CMK (cell line): ENCODE measurements around the gene NME4.
"Not testable (repeated sequence)": the region's sequence is repeated elsewhere in the genome, so short reads cannot be mapped to it uniquely, and the experiment has no call there.

Experiments
- DNase-seq: peaks from one replicate; pipeline ENCODE4 v3.0.0-alpha.2; 2010; ENCODE audit warnings: low read depth

NME4 gene

DNA sequence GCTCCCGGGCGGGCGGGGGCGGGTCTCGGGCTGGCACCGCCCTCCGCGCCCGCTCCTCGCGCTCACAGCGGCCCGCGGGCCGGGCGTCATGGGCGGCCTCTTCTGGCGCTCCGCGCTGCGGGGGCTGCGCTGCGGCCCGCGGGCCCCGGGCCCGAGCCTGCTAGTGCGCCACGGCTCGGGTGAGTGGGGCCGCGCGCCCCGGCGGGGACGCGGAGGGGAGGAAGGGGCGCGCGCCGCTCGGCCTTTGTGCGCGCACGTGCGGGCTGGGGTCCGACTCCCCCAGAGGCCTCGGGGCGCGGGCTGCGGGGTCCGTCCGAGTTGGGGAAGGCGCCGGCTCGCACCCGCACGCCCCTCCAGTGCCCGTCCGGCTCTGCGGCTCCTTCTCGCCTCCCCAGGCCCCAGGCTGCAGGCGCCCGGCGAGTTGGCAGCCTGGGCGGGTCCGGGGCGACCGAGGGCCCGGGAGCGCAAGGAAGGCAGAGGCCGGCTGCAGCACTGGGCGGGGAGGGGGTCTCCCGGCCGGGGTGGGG is at the start of gene NME4:
TSS of gene NME4 (plus strand) at position 65 of the 527 bp plus-strand sequence. CDS start at position 89, 24 bp downstream.
- DNase-seq = no peak

DNA sequence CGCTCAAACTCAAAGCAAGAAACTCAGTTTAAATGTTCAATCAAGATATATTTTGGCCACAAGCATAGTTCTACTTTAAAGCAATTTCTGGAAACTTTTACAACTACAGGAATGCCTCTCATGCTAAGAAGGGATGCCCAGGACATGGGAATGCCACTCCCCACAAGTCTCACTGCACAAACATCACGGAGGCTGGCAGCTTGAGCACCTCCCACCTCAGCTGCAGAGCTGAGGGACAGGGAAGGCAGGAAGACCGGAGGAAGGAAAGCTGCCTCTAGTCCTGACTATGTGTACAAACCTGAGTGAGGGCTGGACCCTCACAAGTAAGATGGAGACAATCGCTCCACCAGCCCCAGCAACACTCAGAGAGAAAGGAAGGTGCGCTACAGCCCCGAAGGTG is 49.8 kb upstream of the NME4 start:
- no peak for DNase-seq

DNA sequence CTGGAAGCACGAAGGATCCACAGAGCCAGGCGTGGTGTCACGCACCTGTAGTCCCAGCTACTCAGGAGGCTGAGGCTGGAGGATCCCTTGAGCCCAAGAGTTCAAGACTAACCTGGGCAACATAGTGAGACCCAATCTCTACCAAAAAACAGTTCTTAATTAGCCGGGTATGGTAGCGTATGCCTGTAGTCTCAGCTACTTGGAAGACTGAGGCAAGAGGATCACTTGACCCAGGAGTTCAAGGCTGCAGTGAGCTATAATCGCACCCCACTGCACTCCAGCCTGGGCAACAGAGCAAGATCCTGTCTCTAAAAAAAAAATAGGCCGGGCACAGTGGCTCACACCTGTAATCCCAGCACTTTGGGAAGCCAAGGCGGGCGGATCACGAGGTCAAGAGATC is 48.5 kb upstream of the NME4 start:
- DNase-seq = not testable (repeated sequence)

DNA sequence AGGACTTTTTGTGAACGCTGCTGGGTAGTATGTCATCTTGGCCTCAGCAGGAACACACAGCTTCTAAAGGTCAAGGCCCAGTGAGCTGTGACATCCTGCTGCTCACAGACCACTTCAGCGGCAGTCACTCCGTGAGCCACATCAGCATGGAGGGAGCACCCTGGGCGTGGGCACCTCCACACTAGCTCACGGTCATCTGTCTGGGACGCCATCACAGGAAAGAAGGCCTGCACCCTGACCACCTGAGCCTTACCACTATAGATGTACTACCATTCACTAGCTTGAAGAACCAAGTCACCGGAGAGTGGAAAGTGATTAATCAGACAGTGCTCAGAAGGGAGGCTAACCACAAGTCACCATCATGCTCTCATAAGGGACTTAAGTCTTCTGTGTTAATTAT is 47.8 kb upstream of the NME4 start:
- no peak for DNase-seq

DNA sequence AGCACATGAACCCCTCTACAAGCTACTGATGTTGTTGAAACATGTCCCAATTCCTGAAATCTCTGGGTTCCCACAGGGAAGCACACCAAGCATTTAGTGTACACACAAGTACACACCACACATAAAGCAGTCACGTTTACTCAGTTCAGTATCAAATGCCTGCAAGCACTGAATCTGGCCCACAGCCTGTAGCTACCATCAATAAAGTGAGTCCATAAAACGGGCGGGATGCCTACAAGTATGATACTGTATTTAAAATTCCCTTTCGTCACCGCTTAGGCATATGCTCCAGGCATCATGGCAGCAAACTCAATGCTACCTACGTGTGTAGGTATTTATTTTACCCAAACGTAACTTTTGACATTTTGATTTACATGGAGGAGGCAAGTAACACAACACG is 46.8 kb upstream of the NME4 start:
- no peak for DNase-seq

DNA sequence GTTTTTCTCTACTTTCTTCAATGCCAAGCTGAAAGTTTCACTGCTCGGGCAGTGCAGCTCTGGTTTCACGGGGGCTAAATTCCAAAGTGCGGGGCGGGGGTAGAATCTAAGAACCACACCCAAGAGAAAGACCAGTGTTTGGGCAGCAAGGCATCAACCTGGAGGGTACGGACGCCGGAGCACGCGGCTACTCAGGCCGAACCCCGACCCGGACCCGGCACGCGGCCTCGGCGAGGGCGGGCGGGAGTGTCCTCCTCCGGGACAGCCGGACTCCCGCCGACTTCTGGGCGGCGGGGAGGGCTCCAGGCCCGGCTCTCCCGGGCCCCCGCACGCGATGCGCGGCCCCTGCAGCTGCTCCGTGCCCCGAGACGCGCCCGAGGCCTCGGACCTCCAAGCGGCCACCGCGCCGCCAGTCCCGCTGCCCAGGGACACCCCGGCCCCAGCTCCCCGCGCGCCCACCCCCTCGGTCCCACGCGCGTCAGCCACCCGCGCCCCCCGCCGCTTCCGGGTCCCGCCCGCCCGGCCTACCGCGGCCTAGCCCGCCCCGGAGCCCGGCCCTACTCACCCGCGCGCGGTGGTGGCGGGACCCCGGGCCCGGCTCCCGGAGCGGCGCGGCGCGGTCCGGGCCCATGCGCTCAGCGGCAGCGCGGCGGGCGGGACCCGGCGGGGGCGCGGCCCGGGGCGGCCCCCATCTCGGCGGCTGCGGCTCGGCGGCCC is 45.0 kb upstream of the NME4 start:
- no peak for DNase-seq

DNA sequence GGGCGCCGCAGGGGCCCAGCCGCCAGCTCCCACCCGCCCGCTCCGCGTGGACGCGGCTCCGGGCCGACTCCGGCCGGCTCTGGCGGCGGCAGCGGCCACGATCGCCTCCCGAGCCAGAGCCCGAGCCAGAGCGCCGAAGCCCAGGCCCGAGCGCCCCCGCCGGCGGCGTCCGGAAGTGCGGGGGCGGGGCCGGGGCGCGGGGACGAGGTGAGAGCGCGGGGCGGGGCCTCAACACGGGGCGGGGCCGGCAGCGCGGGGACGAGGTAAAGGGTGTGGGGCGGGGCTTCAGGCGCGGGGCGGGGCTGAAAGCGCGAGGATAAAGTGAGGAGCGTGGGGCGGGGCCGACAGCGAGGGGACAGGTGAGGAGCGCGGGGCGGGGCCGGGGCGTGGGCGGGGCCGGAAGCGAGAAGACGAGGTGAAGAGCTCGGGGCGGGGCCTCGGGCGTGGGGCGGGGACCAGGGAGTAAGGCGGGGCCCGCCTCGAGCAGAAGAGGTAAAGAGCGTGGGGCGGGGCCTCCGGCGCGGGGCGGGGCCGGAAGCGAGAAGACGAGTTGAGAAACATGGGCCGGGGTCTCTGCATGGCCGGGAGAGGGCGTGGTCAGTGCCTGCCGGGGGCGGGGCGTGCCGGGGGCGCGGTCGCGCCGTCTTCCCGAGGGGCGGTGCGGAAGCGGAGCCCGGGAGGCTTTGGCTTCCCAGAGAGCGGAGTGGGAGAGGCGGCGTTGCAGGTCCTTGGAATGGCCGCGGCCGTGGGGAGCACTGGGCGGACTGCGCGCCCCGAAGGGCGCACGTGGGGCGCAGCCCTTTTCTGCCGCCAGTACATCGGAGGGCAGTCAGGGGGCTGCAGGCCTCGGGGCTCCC is 44.2 kb upstream of the NME4 start, which contains the start of gene AXIN1:
TSS of gene AXIN1 (minus strand) at position 177 of the 857 bp plus-strand sequence. CDS start 5,698 bp downstream, outside the sequence.
- peak; percentile 82 for DNase-seq

DNA sequence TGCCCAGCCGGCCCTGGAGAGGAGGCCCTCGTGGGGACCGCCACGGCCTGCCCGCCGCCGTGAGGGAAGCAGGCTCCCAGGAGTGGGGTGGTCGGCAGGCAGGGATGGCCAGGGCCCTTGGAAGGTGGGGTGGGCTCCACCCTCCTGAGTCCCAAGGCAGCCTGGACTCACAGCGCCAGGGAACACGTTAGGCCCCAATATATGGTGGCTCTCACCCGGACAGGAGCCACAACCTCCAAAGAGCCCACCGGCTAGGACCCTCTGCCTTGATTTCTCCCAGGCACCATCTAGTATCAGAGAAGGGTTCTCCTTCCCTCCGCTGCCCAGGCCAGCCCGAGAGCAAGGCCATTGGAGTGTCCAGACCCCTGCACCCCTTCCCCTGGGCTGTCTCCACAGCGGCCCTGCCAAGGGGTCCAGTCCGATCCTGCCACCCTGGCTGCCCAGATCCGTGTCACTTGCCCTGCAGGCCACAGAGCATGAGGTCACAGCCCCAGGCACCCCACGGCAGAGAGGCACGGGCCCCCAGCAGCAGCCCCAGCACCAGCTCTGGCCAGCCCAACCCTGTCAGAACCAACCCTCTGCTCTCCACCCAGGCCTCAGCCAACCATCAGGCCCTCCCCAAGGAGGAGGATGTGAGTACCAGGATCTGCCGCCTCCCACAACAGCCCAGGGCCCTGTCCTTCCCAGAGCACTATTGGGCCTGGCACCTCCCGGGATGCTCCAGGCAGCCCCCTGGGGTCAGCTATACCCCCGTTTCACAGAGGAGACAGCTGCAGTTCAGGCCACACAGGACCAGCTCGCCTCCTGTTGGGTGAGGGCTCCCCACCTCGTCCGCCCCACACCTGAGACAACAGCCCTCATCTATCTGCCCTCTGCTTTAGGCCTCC is 43.4 kb upstream of the NME4 start:
- DNase-seq = no peak

DNA sequence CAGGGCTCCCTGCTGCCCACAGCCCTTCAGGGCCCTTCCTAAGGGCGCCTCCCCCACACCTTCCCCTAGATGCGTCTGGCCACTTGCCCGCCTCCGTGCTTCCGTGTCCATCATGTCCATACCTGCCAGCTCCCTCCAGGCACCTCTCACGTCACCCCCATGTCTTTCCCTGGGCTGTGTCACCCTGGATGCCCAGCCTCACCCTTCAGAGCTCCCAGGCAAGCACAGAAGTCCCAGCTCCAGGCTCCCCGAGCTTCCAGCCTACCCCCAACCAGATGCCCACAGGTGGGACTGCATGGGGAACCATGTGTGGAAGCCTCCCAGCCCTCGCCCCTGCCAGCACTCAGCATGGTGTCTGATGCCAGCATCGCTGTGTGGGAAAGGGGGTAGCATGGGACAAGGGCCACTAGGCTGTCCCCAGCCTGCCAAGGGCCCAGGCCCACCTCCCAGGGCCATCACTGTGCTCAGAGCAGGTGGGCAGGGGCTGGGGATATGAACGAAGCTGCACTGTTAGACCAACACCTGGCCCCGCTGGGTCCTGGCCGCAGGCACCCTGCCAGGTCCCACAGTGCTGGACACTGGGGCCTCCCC is 42.6 kb upstream of the NME4 start:
- no peak for DNase-seq

DNA sequence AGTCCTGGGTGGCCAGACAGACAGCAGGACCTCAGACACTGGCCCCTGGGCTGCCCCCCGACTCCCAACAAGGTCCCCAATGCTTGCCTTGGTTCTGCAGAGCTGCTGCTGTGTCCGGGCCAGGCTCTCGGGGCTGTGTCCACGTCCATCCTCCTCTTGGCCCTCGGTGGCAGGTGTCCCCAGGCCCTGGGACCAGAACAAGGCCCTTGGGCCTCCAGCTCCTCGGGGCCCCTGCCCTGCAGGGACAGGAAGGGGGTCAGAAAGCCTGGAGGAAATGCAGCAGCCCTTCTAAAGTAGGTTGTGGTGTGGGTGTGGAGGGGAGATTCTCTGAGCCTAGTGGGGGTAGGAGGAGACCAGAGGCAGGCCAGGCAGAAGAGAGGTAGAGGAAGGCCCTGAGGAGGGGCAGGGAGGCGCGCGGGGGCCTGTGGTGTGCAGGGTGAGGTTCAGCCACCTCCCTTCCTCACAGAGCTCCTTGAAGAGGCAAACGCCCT is 42.0 kb upstream of the NME4 start:
- DNase-seq = no peak

DNA sequence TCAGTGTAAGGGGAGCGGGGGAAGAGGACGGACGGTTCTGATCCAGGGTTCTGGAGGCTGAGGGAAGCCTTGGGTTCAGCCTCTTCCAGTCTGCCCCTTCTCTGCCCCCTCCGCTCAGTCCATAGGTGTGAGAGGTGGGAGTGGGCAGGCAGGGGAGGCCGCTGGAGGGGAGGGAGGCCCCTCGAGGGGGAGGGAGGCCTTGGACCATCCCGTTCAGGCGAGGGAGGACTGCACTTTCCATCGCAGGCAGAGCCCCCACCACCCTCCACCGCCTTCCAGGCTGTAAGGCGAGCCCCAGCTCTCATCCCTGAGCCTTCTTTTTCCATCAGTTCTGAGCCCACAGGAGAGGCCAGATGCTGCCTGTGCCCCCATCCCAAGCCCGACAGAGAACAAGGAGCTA is 40.3 kb upstream of the NME4 start:
- no peak for DNase-seq

DNA sequence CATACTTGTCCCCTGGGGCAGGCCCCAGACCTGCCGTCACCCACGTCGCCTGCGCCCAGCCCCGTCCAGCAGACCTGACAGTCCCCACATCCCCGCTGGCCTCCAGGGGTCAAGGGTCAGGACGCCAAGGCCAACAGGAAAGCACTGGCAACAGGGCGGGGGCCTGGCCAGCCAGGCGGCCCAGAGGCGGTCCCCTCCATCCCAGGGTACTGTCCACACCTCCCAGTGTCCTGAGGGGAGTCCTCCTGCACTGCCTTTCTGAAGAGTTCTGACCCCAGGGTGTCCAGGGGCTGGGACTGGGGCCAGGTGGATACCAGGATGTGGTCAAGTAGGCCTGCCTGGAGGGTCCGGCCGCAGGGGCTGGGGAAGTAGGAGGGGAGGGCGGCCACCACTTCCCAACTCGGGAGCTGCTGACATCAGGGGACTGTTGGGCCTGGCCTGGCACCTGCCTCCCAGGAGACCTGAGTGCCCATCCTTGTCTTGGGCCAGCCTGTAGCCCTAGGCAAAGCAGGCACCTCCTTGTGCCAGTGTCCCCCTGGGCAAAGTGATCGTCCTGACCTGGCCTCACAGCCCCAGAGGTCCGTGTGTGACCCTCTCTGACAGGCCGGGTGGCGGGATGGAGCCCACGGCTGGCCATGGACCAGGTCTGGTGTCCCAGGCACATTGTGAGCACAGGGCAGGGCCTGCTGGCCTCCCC is 37.8 kb upstream of the NME4 start:
- no peak for DNase-seq

DNA sequence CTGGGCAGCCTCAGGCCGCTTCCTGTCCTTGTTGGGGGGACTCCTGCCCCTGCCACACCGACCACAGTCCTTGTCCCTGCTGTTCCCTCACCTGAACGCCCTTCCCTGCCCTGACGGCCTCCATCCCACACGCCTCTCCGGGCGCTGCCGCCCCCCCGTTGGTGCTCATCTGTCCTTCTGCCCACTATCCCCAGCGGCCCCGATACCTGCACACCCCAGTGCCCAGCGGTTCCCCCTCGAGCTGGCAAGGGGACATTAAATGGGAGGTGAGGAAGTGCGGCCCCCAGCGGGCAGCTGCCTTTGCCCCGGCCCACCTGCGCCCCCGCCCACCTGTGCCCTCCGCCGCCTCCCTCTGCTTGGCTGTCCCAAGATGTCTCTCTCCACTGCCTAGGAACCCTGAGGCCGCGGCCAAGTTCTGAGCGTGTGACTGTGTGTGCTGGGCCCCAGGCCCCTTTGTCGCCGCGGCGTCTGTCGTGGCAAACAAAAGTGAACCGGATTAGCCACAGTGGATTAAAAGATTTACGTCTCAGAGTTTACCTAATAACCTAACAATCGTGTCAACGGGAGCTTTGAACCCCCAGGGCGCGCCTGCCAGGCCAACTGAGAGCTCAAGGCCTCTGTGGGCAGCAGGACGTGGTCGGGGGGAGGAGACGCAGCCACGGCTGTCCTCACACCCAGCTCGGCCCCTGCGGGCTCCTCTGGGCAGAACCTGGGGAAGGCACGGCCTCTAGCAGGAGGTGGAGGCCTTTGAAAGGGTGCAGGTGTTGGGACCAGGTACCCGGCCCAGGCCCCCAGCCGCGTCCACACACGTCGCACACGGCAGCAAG is 36.9 kb upstream of the NME4 start:
- DNase-seq = no peak

DNA sequence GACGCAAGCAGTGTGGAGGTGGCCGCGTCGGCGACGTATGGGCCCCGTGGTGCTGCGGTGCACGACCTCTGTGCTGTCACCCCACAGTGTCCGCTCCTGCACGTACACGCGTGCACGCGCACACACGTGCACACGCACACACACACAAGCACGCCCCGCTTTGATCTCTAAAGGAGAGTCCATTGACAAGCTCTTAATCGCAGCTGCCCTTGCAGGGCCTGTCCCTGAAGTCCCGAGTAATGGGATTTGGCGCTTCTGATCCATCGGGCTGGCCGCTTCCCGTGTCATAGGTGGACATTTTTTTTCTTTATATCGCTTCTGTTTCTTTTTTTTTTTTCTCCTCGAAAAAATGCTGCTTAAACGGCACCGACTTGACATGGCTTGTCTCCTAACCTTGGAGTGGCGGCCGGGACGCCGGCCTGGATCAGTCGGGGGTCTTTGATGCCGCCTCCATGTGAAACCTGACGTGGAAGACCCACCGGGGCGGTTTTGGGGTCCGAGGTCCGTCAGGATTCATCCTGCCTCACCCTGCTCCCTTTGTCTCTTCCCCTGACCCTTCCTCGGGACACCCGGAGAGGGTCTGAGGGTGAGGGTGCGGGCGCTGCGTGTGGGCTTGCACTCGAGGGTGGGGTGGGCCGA is 36.2 kb upstream of the NME4 start:
- DNase-seq = no peak

DNA sequence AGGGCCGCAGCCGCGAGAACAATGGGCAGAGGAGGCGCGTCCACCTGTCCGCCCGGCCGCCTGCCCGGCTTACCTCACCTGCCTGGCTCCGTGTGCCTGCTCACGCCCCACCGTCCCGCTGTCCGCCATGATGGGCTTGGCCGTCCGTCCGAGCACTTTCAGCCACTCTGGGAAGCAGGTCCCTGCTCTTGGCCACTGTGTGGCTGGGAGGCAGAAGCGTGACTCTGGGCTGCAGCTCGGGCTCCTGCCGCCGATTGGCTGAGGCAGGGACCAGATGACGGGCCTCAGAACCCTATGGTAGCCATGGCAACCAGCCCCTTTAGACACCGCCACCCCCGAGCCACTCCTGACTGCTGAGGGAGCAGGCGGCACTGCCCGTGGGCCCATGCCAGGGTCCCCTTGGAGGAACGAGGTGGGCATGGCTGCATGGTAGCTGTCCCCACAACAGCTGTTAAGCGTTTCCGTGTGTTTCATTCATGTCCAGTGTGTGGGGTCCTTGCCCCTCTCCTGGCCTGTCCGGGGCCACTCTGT is 35.6 kb upstream of the NME4 start:
- no peak for DNase-seq

DNA sequence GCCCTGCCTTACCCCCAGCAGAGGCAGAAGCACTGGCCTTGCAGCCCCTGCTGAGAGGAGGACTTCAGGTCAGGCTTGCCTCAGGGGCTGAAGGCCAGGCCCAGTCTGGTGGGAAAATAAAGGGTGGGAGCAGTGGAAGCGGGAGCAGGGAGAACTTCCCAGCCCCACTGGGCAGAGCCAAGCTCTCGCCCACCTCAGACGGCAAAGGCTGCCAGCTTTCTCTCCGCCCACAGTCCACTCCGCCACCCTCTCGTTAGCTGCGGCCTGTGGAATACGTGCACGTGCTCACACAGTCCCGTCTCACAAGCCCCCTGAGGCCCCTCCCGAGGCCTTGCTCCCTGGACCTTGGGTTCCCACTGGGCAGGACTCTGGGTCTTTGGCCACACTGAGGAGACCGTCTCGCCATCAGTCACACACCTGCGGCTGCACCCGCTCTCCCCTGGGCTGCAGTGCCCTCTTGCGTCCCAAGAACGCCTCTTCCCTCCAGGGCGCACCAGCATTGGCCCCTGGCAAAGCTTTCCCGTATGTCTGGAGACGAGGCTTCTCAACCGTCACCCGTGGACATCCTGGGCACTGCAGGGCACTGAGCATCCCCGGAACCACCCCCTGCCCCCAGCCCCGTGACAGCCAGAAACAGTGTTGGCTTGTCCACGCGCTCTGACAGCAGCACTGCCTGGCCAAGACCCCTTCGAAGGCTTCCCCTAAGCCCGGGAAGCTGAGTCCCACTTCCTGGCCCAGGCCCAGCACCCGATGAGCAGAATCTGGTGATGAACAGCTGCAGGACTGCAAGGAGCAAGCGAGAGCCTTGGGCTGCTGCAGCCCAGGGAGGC is 34.9 kb upstream of the NME4 start:
- no peak for DNase-seq

DNA sequence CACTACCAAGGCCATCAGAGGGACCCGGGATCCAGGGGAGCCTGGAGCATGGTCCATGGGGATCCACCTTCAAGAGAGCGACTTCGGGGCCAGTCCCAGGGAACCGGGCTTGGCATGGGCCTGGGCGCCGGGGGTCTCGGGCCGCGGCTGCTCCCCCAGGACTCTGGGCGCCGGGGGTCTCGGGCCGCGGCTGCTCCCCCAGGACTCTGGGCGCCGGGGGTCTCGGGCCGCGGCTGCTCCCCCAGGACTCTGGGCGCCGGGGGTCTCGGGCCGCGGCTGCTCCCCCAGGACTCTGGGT is 34.3 kb upstream of the NME4 start:
- not testable (repeated sequence) for DNase-seq

DNA sequence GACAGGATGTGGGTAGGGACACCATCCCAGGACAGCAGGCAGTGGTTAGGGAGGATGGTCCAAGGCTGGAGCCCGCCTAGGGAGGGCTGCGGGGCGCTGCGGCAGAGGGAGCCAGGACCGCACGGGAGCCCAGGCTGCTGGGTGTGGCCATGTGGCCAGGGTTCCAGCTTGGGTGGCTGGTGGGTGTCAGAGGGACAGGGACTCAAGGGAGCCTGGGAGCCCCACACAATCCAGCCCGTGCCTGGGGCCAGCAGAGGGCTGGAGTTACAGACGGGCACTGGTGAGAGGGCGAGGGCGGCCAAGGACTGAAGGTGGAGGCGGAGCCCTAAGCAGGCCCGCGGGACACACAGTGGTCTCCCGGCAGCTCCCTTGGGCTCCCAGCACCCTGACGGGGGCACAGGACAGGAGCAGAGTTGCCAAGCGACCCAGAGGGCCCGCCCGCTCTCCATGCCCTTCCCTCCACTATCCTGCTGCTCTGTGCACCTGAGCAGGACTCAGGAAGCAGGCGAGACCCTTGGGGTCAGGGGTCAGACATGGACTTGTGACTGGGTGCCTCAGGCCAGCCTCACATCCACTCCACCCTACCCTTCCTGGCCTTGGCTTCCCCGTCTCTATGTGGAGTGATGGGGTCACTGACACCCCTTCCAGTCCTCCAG is 33.8 kb upstream of the NME4 start:
- DNase-seq = no peak
